NCI-H1436 (cell line): ENCODE measurements around the gene GGTLC3.
"Not testable (repeated sequence)": the region's sequence is repeated elsewhere in the genome, so short reads cannot be mapped to it uniquely, and the experiment has no call there.

Experiments
- DNase-seq: peaks from one replicate; lab custom pipeline; 2025; lab: John Stamatoyannopoulos, UW

Gene GGTLC3

GRCh38 chr22:18513454-18513853 lies 4.5 kb downstream of the GGTLC3 start:
- not testable (repeated sequence) for DNase-seq

DNA sequence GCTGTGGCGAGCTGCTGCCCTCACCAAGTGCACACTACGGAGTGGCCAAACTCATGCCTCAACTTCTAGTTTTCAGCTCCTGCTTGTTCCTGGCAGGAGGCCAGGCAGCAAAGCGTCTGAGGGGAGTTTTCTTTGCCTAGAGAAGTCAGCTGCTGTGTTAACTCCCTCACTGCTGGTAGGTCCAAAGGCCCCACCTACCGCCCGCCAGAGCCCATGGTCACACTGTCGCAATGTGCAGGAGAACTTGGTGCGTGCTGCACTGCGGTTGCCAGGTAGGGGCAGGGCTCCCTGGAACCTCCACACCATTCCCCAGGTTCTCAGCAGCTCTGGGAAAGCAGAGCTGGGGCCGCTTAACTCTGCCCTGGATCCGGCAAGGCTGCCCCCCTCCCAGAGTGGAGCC lies 5.6 kb downstream of the GGTLC3 start:
- not testable (repeated sequence) for DNase-seq

DNA sequence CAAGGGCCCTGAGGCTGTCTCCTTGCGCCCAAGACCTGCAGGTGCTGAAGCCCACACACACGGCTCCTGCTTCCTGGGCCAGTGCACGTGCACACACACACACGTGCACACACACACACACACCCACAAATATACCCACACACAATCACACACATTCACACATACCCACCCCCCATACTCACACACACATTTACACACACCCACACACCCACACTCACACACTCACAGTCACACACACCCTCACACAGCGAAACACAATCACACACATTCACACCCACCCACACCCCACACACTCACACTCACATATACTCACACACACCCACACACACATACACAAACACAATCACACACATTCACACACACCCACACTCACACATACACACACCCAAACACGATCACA lies 6.6 kb downstream of the GGTLC3 start:
- DNase-seq: not testable (repeated sequence)

- not testable (repeated sequence) for DNase-seq
These were observed 21.7 kb downstream of the GGTLC3 start for GRCh38 chr22:18496227-18496626.
